ENCODE results near the gene NAPA. TPM values are rescaled to one million over a fixed set of nuclear protein-coding genes. Genes with fewer than 3 reads are reported as not detected.

The NAPA gene
- total and polyA plus RNA-seq, 10 of the 15 experiments (the other 5 are each of a cell fraction or from before 2014, with no cell fraction given) = 8.2 to 193 (median 102) TPM

GRCh38 chr19:47458672-47459071, 56.2 kb downstream of the NAPA start:
- WGBS (ENCODE audit: insufficient coverage, insufficient replicate concordance, low lambda C conversion rate, missing lambda C conversion rate) = 6% methylated on average over 5 of the region's 5 CpGs
- Histone ChIP-seq H3K4me3 (no peak overlapping the region), H3K4me2 (ENCODE audit: control insufficient read depth, insufficient read depth) (no peak overlapping the region), H3K27ac (ENCODE audit: control insufficient read depth, insufficient read depth) (no peak overlapping the region), H3K9me3 (replicated peaks; ENCODE audit: control insufficient read depth, insufficient read depth, low read length) (no peaks in the 10 kb centered on the region; the same call in 2 of the 3 replicates), H3K36me3 (ENCODE audit: control insufficient read depth in 2 of 2, insufficient read depth in 2 of 2, low read length in 1 of 2) (no peaks in the 10 kb centered on the region), H2AFZ (ENCODE audit: control insufficient read depth, low read depth, low read length) (no peak overlapping the region), H3K9ac (ENCODE audit: control insufficient read depth, insufficient read depth, low read length) (no peak overlapping the region), H4K20me1 (ENCODE audit: control insufficient read depth, insufficient read depth) (no peaks in the 10 kb centered on the region), H3K4me1 (ENCODE audit: control insufficient read depth, insufficient read depth, low read length) (no peaks in the 10 kb centered on the region), H3K27me3 (replicated peaks in 1 of 2; ENCODE audit: control insufficient read depth in 2 of 2, insufficient read depth in 2 of 2, low read length in 1 of 2) (no peaks in the 10 kb centered on the region; a peak in 4 of 4 replicates), H3K79me2 (ENCODE audit: control insufficient read depth, insufficient read depth, low read length) (no peaks in the 10 kb centered on the region)
- ChIA-PET POLR2A (no interaction called here), RAD21 (ENCODE audit: unreplicated experiment) (interaction anchor here (0.6 kb wide), 1 partner anchor 24 kb away, joined by 3 read pairs; no protein-coding TSS in a partner anchor), CTCF (no interaction called here), SMC1A (ENCODE audit: uncharacterized antibody, unreplicated experiment) (no interaction called here)
- DNase-seq (ENCODE audit: low read depth, low spot score) = no peak
- TF ChIP-seq ZNF384 (IDR thresholded peaks at IDR 0.05; ENCODE audit: borderline replicate concordance, low read depth, low read length) = no peak
- TF ChIP-seq POLR2A (IDR thresholded peaks at IDR 0.05; ENCODE audit: low read depth, low read length) = no peak
- TF ChIP-seq ZNF687 (IDR thresholded peaks at IDR 0.05) = no peak
- TF ChIP-seq SMAD5 (IDR thresholded peaks at IDR 0.05; ENCODE audit: low read depth) = no peak
- no peak for TF ChIP-seq STAT1 (conservative IDR thresholded peaks at IDR 0.05)
- TF ChIP-seq RCOR1 (conservative IDR thresholded peaks at IDR 0.05; ENCODE audit: low read depth, low read length) = no peak
- TF ChIP-seq CUX1 (IDR thresholded peaks at IDR 0.05; ENCODE audit: insufficient replicate concordance, low read depth, low read length) = no peak
- no peak for TF ChIP-seq ESRRA (IDR thresholded peaks at IDR 0.05; ENCODE audit: low read length)
- TF ChIP-seq CEBPB (IDR thresholded peaks at IDR 0.05; ENCODE audit: borderline replicate concordance in 1 of 2, low read depth in 2 of 2, low read length in 2 of 2) = no peak
- no peak for TF ChIP-seq BCL11A (IDR thresholded peaks at IDR 0.05; ENCODE audit: low read depth, low read length)
- no peak for FAIRE-seq
- ATAC-seq = no peak
- in situ Hi-C loops (cut with MboI) (no loop called here), intact Hi-C loops (cut with micrococcal nuclease; ENCODE audit: unreplicated experiment) (no loop called here)
- BruUV-seq (replicated peaks) = no TSS peak

All from GM12878 (cell line).